OCI-LY3 (cell line): ENCODE data around the gene TUBB.
"Not testable (repeated sequence)": the region's sequence is repeated elsewhere in the genome, so short reads cannot be mapped to it uniquely, and the experiment has no call there.

ENCODE experiments used
- H2AFZ ChIP-seq: fragments of 200-600, 300-600 bp; shearing (Covaris generic); 2 replicates; pipeline ENCODE4 v1.6.0; 2014; ENCODE audit warnings: antibody characterized with exemption, low read depth, low read length
- H3K27ac ChIP-seq: fragments of 200-600, 300-600 bp; sonication (generic); 2 replicates; pipeline ENCODE4 v1.5.1; 2014; ENCODE audit warnings: mild to moderate bottlenecking, low read length, moderate library complexity, mixed read lengths
- H3K27me3 ChIP-seq: fragments of 200-600, 300-600 bp; sonication (generic); 2 replicates; pipeline ENCODE4 v1.6.1; 2014; ENCODE audit warnings: low read depth, low read length, mixed read lengths
- H3K36me3 ChIP-seq: fragments of 200-600, 300-600 bp; sonication (generic); replicated peaks from 2 replicates; pipeline ENCODE3; 2014; ENCODE audit warnings: low read depth, low read length, mixed read lengths
- H3K4me1 ChIP-seq: fragments of 300-600, 200-600 bp; sonication (generic); 2 replicates; pipeline ENCODE4 v1.6.1; 2014; ENCODE audit warnings: low read length, mixed read lengths
- H3K4me2 ChIP-seq: fragments of 200-600, 300-600 bp; sonication (generic); 2 replicates; pipeline ENCODE4 v1.6.1; 2014; ENCODE audit warnings: low read length, mixed read lengths
- H3K4me3 ChIP-seq: fragments of 300-600, 200-600 bp; sonication (generic); 2 replicates; pipeline ENCODE4 v1.5.1; 2014; ENCODE audit warnings: antibody characterized with exemption, mild to moderate bottlenecking, low read length, moderate library complexity
- H3K79me2 ChIP-seq: fragments of 300-600, 200-600 bp; shearing (Covaris generic); 2 replicates; pipeline ENCODE4 v1.6.1; 2014; ENCODE audit warnings: mild to moderate bottlenecking, low read length, mixed read lengths
- H3K9ac ChIP-seq: fragments of 300-600, 200-600 bp; shearing (Covaris generic); 2 replicates; pipeline ENCODE4 v1.6.0; 2014; ENCODE audit warnings: mild to moderate bottlenecking, low read length, moderate library complexity
- H3K9me3 ChIP-seq: fragments of 200-600, 300-600 bp; shearing (Covaris generic); 2 replicates; pipeline ENCODE4 v1.6.1; 2014; ENCODE audit warnings: low read length, mixed read lengths; ENCODE audit not compliant: insufficient read depth
- H4K20me1 ChIP-seq: fragments of 200-600, 300-600 bp; sonication (generic); 2 replicates; pipeline ENCODE4 v1.6.1; 2016; ENCODE audit warnings: low read length, mixed read lengths; ENCODE audit not compliant: insufficient read depth
- CTCF ChIP-seq: fragments of 200-600, 300-600 bp; sonication (generic); IDR thresholded peaks from 2 replicates; pipeline ENCODE4 v1.5.1; 2014; ENCODE audit warnings: antibody characterized with exemption, low read length, low read depth
- EZH2phosphoT487 ChIP-seq: fragments of 200-600 bp; shearing (Covaris generic); IDR thresholded peaks from 2 replicates; pipeline ENCODE4 v1.6.1; 2018; ENCODE audit warnings: antibody characterized with exemption, mixed run types, low read depth

The TUBB gene

GRCh38 chr6:30760549-30760948 lies 40.4 kb downstream of the TUBB start:
- H3K9me3 ChIP-seq, result no peaks in the 10 kb centered on the region
- H4K20me1 ChIP-seq, result no peaks in the 10 kb centered on the region
- no peaks in the 10 kb centered on the region for H3K27me3 ChIP-seq
- no peaks in the 10 kb centered on the region for H3K79me2 ChIP-seq
- no peak overlapping the region for H3K9ac ChIP-seq
- TF ChIP-seq EZH2phosphoT487, result no peak
- TF ChIP-seq CTCF, result no peak
- H3K4me2 ChIP-seq, result no peak overlapping the region
- H3K4me3 ChIP-seq, result no peak overlapping the region
- peaks cover 23% of the 10 kb centered on the region for H3K4me1 ChIP-seq
- H2AFZ ChIP-seq, result no peak overlapping the region
- H3K27ac ChIP-seq, result no peak overlapping the region
- H3K36me3 ChIP-seq, result no peaks in the 10 kb centered on the region

- peaks cover 23% of the 10 kb centered on the region for H3K4me1 ChIP-seq
- no peaks in the 10 kb centered on the region for H4K20me1 ChIP-seq
- H3K27ac ChIP-seq, result no peak overlapping the region
- no peak overlapping the region for H3K4me2 ChIP-seq
- H3K79me2 ChIP-seq, result no peaks in the 10 kb centered on the region
- no peak overlapping the region for H3K9ac ChIP-seq
- no peaks in the 10 kb centered on the region for H3K36me3 ChIP-seq
- H3K4me3 ChIP-seq, result no peak overlapping the region
- no peaks in the 10 kb centered on the region for H3K27me3 ChIP-seq
- TF ChIP-seq EZH2phosphoT487 (no peak), CTCF (no peak)
- no peaks in the 10 kb centered on the region for H3K9me3 ChIP-seq
- H2AFZ ChIP-seq, result no peak overlapping the region
Observed at GRCh38 chr6:30761791-30762429, 41.8 kb downstream of the TUBB start.

- peak overlapping the region; percentile 56 for H3K4me2 ChIP-seq
- no peak overlapping the region for H3K9ac ChIP-seq
- peak overlapping the region; percentile 91; the same call in 1 of the 2 replicates for H2AFZ ChIP-seq
- no peak overlapping the region for H3K4me3 ChIP-seq
- TF ChIP-seq CTCF (no peak), EZH2phosphoT487 (no peak)
- no peaks in the 10 kb centered on the region for H3K79me2 ChIP-seq
- no peaks in the 10 kb centered on the region for H3K36me3 ChIP-seq
- no peaks in the 10 kb centered on the region for H3K27me3 ChIP-seq
- no peaks in the 10 kb centered on the region for H4K20me1 ChIP-seq
- H3K27ac ChIP-seq, result no peak overlapping the region
- H3K4me1 ChIP-seq, result peaks cover 23% of the 10 kb centered on the region
- no peaks in the 10 kb centered on the region for H3K9me3 ChIP-seq
Observed at GRCh38 chr6:30763155-30763617, 43.0 kb downstream of the TUBB start.

GRCh38 chr6:30763618-30764489 lies 43.7 kb downstream of the TUBB start:
- H4K20me1 ChIP-seq, result no peaks in the 10 kb centered on the region
- H3K9ac ChIP-seq, result 0 out of 2 replicates have a peak overlapping the region, but pooled peaks have one; percentile 20
- H3K36me3 ChIP-seq, result no peaks in the 10 kb centered on the region
- peak overlapping the region; percentile 91 for H2AFZ ChIP-seq
- H3K4me1 ChIP-seq, result peaks cover 18% of the 10 kb centered on the region
- no peak overlapping the region for H3K4me3 ChIP-seq
- H3K27ac ChIP-seq, result no peak overlapping the region
- no peak for TF ChIP-seq CTCF
- no peak for TF ChIP-seq EZH2phosphoT487
- no peaks in the 10 kb centered on the region for H3K79me2 ChIP-seq
- H3K9me3 ChIP-seq, result no peaks in the 10 kb centered on the region
- H3K4me2 ChIP-seq, result peak overlapping the region; percentile 56
- H3K27me3 ChIP-seq, result no peaks in the 10 kb centered on the region

- H3K27me3 ChIP-seq, H3K4me3 ChIP-seq, H3K79me2 ChIP-seq, H3K27ac ChIP-seq, H3K36me3 ChIP-seq, H3K9ac ChIP-seq, H3K9me3 ChIP-seq, H4K20me1 ChIP-seq: not testable (repeated sequence)
- H3K4me2 ChIP-seq, result peak overlapping the region; percentile 56; the same call in 1 of the 2 replicates
- H2AFZ ChIP-seq, result peak overlapping the region; percentile 91; the same call in 1 of the 2 replicates
- H3K4me1 ChIP-seq, result peaks cover 18% of the 10 kb centered on the region
Observed at GRCh38 chr6:30764490-30765043, 44.4 kb downstream of the TUBB start.
